ENCODE measurements around the gene DENND1A.

DENND1A gene

DNA sequence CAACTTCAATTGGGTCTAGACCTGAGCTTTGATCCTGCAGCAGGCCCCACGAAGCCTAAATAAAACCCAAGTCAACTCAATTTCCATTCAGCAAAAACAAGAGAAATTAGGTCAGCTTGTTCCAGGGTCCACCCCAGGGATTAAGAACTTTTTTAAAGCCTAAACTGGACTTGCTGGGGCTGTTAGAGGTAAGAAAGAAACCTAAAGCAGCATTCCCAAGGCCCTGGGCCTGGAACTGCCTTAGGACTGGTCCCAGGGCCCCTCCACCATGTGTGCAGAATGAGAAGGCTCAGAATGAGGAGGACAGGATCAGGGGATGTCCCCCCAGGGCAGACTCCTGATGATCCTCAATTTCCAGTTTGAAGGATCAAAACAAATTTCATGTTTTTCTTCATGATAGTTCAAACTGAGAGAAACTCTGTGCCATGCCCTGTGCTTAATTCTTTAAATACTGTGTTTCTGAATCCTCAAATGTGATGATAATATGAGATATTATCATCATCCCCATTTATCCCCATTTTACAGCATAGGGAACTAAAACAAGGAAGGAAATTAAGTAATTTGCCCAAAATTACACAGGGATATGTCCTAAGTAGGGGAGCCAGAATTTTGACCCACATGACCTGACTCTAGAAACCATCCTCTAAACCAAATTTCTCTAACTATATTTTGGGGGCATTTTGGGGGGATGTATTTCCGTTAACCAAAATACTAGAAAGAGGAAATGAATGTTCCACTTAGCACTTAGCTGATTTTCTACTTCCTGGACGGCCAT is 64.5 kb downstream of the DENND1A start:
- no peak for DNase-seq (ENCODE audit: low read depth in 2 of 2)

DNA sequence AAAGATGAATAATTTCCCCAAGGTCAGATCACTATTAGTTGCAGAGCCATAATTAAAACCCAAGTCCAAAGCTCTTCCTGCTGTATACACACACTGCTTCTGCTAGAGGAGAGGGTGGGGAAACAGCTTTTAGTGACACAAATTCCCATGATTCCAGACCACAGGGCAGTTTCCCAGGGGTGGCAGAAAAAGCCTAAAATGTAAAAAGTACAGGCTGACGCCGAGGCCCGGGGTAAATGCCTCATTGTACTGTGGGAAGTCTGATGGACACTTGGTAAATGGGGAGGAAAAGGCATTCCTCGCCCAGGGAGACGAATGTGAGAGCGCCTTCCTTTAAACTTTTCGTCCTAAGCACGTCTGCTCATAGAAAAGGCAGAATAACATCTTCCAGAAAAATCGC is 65.7 kb downstream of the DENND1A start:
- DNase-seq (ENCODE audit: low read depth in 2 of 2): no peak

DNA sequence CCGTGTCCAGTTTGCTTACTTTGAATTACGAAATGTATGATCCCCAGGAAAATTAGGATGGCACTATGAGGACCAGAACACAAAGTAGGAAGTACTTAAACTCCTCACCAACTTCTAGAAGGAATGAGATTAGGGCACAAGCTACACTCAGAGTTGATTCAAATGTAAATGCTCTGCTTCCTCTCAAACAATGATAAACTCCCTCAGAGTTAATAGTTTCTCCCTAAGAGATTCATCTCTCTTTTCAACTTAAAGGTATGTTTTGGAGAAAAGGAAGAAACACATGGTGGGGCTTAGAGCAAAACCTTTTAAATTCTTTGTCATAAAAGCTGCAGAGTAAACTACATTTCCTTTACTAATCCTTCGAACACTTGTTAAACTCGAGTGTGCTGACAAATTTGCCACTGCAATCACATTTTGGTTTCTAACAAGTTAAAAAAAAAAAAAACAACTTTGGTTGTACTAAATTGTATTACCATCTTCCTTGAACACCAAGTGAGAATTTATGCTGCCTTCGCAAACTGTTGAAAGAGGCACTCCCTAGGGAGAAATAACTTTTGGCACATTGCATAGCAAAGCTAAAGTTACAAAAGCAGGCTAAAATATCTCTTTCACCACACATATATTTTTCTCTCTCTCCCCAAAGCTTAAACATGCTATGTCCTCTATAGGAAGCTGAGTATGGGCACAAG is 66.6 kb downstream of the DENND1A start:
- no peak for DNase-seq (ENCODE audit: low read depth in 2 of 2)

DNA sequence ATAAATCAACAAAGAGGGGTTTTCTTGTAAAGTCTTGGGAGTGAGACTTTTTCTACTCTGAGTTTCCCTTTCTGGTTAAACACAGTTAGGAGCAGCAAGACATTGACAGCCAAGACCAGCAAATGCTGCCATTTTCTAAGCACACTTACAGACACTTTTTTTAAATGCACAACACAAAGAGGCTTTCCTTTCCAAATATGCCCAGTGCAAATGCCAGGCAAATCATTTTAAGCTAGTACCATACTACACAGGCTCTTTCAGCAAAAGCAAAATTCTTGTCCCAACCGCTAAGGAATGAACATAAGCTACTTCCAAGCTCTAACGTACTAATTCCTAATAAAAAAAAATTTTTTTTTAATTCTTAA is 68.2 kb downstream of the DENND1A start:
- no peak for DNase-seq (ENCODE audit: low read depth in 2 of 2)

DNA sequence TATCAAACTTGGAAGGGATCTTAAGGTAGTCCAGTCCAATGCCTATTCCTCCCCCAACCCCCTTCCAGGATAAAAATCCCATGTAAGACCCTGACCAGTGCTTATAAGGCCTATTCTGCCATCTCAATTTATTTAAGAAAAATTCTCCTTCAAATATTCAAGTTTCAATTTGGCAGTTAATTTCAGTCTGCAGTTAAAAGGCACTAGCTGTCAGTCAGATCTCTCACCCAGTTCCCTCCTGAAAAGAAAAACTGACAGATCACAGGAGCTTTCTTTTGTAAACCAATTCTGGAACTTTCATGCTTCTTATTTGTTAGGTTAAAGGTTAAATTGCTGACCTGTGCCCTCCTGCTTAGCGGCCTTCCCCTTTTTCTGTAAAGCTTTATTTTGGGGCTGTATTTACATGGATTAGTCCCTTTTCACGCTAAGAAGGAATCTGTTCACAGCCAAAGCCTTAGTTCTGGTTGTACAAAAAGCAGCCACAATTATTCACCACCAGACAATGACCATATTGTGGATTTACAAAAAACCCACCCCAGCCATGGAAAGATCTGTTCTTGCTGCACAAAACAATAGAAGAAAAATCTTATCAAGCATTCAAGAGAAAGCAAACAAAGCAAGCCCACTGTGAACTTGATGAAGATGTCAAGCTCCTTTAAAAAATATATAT is 68.7 kb downstream of the DENND1A start:
- DNase-seq (ENCODE audit: low read depth in 2 of 2): no peak

DNA sequence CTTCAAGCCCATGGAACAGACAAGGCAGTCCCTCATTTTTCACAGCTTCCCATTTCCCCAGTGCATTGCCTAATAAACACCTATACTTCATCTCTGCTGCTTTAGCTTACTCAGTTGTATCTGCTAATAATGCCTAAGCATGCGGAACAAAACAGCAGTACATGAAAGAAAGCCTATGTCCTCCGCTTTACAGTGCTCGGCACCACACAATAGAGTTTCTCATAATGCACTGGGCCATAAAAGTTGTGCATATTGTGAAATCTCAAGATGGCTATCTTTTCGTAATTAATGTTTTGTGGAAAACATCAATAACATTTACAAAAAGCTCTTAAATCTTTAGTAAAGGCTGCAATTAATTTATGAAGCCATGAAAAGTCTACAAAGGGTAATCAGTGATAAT is 69.3 kb downstream of the DENND1A start:
- no peak for DNase-seq (ENCODE audit: low read depth in 2 of 2)

DNA sequence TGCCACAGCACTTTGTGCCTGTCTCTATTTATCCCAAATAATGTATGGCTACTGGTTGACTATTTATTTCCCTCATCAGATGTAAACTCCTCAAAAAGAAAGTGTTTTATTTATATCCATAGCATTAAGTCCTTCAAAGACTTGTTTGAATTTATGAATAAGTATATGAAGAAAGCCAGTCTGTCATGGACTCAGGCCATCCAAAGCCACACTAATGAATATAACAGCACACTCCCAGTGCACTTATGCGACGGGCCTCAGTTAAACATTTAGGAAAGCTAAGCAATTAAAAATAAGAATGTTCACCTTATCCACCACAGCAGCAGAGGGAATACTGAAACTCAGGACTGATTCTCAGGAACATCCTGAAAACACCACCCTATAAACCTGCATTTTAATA is 77.5 kb downstream of the DENND1A start:
- no peak for DNase-seq (ENCODE audit: low read depth in 2 of 2)

DNA sequence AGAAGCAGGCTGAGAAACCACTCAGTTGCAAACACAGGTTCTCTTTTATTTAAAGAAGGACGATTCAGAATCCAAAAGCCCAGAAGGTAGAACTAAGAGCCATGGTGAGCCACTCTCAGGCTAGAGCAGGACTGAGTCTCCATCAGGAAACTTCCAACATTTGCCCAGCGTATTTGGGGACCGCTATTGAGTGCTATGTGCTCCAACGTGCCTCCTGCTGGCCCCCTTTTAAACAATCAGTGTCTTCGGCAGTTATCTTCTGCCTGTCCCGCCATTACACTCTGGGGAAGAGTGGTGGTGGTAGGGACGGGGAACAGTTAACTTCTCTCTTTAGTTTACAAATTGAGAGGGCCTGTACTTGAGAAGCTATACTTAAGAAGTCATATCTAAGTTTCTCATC is 78.1 kb downstream of the DENND1A start:
- DNase-seq (ENCODE audit: low read depth in 2 of 2): no peak

DNA sequence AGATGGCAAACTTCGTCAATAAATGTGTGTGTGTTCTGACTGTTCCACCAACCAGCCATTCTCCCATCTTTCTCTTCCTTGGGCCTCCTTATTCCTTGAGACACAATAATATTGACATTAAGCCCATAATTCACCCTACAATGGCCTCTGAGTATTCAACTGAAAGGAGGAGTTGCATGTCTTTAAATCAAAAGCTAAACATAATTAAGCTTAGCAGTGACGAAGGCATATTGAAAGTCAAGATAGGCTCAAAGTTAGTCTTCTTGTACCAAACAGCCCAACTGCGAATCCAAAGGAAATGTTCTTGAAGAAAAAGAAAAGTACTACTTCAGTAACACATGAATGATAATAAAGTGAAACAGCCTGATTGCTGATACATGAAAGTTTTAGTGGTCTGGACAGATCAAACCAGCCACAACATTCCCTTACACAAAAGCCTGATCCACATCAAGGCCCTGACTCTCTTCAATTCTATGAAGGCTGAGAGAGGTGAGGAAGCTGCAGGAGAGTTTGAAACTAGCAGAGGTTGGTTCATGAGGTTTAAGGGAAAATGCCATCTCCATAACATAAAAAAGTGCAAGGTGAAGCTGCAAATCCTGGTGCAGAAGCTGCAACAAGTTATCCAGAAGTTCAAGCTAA is 81.4 kb downstream of the DENND1A start:
- no peak for DNase-seq (ENCODE audit: low read depth in 2 of 2)

DNA sequence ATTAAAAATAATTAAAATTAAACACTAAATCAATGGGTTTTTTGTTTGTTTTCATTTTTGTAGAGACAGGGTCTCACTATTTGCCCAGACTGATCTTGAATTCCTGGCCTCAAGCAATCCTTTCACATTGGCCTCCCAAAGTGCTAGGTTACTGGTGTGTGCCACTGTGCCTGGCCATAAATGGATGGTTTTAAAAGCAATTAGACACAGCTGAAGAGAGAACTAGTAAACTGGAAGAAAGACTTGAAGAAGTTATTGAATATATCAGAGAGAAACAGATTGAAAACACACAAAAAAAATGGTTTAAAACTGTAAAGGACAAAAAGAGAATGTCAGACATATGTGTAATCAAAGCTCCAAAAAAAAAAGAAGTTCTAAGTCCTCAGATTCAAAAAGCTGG is 83.0 kb downstream of the DENND1A start:
- DNase-seq (ENCODE audit: low read depth in 2 of 2): no peak

DNA sequence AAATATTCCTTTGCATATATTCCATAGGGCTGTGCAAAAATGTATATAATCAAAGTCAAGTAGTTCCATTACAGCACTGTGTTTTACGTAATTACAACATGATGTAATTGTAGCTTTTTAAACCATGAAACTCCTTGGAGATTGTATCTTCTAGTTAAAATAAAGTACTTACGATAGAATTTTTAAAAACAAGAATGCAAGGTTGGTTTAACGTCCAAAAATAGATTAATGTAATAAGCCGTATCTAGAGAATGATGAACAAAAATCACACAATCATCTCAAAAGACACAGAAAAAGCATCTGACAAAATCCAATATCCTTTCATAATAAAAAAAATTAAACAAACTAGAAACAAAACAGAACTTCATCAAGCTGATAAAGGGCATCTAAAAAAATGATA is 86.2 kb downstream of the DENND1A start:
- DNase-seq (ENCODE audit: low read depth in 2 of 2): no peak

DNA sequence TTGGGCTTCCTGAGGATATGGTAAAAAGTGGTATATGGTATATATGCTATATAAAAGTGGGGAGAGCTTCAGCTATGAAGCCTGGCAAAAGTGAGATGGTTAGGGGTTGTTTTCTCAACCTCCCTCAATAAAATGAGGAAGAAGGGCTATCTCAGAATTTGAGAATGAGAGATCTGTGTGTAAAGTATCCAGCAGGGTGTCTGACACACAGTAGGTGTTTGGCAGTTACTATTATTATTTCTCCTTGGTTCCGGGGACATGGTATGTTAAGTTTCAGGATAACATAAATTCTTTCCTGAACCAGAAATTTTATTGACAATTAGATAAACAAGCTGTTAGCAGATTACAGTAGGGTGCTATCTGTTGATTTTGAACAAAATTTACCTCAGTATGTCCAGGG is 94.1 kb downstream of the DENND1A start:
- no peak for DNase-seq (ENCODE audit: low read depth in 2 of 2)

DNA sequence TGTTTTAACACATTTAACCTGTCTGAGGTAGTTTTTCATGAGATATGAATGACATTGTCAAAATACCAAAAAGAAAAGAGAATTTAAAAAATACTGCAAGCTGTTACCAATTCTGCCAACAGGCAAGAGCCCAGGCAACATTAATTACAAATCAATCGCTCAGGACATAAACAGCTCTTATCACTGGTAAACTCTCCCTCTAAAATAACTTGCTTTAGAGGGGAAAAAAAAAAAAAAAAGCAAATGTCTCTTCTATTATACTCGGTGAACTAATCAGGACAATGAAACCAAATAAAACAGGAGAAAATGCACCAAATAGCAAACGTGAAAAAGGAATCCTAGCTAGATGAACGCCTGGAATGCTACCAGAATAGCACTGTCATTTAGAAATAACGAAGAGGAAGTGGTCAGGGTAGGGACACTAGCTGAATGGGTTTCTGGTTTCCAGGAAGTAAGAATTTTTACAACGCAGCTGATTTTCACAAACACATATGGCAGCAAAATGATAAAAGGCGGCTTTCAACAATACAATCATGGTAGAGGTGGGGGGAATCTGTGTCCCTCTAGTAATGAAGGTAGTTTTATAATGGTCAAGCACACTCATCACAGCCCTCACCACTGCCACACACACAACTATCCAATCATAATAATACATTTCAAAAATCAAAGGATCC is 94.9 kb downstream of the DENND1A start:
- no peak for DNase-seq (ENCODE audit: low read depth in 2 of 2)

DNA sequence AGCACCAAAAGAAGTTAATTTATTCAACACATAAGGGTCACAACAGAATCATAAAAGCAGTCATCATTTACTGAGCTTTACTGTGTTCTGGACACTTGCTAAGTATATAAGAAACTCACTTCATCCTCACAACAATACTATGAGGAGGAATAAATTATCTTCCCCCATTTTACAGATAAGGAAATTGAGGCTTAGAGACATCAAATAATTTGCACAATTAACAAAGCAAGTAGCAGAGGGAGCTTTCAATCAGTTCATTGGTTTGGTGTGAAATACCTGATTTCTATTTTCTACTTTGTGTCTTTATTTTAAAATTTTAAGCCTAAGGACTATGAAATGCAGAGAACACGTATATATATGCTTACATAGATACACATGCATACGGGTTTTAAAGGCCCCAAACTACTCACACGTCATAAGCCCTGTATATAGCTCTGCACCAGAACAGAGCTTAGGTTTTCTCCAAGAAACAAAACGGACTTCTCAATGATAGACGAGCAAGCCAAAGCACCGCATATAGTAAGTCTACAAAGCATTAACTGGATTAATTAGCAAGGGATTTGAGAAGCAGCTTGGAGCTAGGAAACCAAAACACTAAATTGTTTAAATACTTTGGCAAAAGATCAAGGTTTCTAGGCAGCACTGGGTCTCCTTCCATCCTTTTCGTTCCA is 95.6 kb downstream of the DENND1A start:
- no peak for DNase-seq (ENCODE audit: low read depth in 2 of 2)

DNA sequence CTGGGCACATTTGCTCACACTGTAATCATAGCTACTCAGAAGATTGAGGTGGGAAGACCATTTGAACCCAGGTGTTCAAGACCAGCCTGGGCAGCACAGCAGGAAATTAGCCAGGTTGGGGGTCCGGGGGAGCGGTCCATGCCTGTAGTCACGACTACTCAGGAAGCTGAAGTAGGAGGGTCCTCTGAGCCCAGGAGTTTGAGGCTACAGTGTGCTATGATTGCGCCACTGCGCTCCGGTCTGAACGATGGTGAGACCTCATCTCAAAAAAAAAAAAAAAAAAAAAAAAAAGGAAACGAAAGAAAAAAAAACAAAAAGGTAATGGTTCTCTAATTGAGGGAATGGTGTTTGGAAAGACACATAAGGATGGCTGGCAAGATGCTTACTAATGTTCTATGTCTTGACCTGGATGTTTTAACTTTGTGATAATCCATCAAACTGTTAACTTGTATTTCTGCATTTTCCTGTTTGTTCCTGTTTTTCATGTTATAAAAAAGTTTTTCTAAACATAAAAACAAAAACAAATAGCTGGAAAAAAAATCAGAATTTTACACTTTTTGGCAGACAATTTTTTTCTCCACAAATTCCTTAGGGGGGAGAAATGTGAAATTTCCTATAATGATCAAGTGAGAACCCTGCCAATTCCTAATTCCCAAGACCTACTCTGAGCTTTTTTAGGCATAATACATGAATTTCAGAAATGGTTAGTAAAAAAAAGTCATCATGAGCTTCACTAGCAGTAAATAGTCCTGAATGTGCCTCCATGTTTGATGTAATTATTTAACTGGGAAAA is 96.9 kb downstream of the DENND1A start:
- no peak for DNase-seq (ENCODE audit: low read depth in 2 of 2)

DNA sequence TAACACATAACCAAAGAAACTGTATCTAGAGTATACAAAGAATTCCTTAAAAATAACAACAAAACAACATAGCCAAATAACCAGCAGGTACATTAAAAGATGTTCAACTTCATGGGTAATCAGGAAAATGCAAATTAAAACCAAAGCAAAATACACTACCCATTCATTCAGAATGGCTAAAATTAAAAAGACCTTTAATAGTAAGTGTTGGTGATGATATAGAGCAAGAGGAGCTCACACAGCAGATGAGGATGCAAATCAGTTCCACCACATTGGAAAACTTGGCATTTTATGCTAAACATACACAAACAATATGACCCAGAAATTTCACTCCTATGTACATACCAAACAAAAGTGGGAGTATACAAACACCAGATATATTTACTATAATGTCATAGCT is 97.8 kb downstream of the DENND1A start:
- DNase-seq (ENCODE audit: low read depth in 2 of 2): no peak

DNA sequence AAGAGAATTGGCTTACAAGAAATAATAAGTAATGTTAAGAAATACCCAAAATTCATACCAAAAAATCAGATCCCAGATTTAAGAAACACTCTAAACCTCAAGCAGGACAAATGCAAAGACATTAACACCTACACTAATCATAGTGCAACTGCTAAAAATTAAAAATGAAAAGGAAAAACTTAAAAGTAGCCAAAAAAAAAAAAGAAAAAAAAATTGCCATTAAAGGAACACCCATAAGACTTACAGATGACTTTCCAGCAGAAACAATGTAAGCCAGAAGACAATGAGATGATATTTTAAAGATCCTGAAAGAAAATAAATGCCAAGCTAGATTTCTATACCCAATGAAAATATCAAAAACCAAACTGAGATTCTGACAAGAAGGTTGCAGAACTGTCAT is 101.5 kb downstream of the DENND1A start:
- DNase-seq (ENCODE audit: low read depth in 2 of 2): no peak

DNA sequence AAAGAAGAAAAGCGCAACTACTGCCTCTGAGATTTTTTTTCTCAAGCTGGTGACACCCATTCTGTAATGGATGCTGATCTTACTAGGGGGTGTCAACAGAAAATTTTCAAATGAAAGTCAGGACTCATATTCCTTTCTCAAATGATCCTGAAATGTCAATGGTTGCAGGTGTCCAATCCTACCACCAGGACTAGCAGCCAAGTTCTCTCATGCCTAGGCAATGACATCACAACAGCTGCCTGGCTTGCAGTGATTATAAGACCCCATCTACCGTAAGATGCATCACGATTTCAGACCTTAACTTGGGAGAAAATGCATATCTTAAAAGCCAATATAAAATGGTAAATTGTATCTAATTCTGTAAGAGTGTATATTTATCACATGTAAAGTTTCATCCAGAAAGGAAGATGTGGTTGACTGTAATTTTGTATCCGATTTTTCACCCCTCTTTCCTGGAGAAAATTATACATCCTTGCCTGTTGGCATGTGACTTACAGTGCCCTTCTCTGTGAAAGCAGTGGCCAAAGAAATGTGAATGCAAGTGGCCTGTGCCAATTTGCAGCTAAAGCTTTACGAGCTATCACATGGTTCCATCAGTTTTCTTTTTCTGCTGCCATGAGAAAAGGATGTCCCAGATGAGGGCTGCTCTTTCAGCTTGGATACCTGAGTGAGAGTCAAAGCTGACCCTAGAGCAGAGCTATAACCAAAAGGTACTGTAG is 104.4 kb downstream of the DENND1A start:
- no peak for DNase-seq (ENCODE audit: low read depth in 2 of 2)

DNA sequence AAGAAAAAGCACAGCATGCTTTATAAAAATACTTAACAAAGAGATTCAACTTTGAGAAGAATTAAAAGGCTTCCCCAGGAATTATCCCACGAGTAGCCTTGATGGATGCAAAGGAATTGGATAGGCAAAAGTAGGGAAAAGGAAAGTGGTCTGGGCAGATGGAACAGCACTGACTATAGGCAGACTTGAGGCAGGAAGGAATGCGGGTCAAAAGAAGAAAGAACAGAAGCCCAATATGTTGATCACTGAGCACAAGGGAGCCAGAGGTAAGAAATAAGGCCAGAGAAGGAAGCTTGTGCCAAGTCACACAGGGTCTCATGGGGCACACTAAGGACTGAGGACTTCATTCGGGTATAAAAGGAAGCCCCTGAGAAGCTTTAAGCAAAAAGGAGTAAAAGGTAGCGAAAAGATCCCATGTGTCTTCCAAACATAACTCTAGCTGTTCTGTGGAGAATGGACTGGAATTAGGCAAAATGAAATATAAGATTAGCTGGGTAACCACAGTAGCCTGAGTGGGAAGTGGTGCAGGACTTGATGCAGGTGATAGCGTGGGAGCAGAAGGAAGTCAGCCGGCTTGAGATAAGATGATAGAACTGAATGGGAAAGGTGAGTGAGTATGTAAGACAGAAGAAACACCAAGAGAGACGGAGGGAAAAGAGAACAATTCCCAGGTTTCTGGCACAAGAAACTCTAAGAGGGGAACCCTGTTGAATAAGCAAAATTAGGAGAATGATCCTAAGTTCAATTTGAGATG is 106.6 kb downstream of the DENND1A start:
- no peak for DNase-seq (ENCODE audit: low read depth in 2 of 2)

Data from stimulated activated CD8-positive, alpha-beta memory T cell treated with anti-CD3 and anti-CD28 coated beads, Interleukin-2, amount 100 ng/mL, for 48 hours (primary cell).